GM12874 (cell line): ENCODE results near the gene ISCU.

Experiments used
- TF ChIP-seq, protein P1 (sequence below): IDR thresholded peaks from 2 replicates; pipeline ENCODE4 v1.5.1; 2011; ENCODE audit warnings: low read depth, mild to moderate bottlenecking, control low read depth, low read length, moderate library complexity; ENCODE audit not compliant: insufficient read depth

Gene ISCU

DNA sequence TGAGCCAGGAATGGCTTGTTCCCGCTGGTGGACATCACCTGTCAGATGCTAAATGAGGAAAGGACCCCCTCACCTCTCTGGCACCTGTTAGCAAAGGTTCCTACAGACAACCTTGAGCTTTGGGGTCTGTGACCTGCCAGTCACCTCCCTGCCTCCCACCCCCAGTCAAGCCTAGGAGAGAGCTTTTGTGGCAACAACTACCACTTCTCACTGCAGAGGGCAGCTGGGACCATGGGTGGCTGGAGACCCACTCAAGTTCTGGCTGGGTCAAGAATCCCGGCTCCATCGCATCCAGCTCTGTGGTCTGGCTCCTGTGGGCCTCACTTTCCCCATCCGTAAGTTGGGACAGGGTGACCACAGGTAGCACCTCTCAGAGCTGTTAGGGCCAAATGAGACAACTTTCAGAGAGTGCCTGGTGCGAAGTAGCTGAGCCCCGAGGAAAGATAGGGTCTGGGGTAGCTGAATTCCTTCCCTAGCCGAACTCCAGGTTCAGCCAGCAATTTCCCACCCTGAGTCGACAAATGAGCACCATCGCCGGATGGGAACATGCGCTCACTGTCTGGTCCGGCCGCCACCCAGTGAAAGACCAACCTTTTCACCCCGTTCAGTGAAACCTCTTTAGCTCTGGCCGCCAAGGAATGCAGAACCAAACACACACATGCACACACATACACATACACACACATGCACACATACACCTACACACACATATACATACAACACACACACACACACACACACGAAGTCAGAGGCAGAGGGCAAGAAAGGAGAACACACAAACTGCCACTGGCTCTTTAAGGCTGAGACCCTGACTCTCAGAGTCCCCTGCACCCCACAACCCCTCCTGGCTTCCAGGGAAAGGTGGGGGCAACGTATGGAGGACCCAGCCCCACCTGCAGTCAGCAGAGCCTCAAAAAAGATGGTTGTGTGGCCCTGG lies 33.6 kb downstream of the ISCU start:
- TF ChIP-seq, protein P1, sequence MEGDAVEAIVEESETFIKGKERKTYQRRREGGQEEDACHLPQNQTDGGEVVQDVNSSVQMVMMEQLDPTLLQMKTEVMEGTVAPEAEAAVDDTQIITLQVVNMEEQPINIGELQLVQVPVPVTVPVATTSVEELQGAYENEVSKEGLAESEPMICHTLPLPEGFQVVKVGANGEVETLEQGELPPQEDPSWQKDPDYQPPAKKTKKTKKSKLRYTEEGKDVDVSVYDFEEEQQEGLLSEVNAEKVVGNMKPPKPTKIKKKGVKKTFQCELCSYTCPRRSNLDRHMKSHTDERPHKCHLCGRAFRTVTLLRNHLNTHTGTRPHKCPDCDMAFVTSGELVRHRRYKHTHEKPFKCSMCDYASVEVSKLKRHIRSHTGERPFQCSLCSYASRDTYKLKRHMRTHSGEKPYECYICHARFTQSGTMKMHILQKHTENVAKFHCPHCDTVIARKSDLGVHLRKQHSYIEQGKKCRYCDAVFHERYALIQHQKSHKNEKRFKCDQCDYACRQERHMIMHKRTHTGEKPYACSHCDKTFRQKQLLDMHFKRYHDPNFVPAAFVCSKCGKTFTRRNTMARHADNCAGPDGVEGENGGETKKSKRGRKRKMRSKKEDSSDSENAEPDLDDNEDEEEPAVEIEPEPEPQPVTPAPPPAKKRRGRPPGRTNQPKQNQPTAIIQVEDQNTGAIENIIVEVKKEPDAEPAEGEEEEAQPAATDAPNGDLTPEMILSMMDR = no peak

- TF ChIP-seq, protein P1 = no peak
Observed at GRCh38 chr12:108596854-108597558, 34.6 kb downstream of the ISCU start.

- TF ChIP-seq, protein P1 = no peak
Observed at GRCh38 chr12:108597559-108598471, 35.4 kb downstream of the ISCU start, which contains the start of gene TMEM119. Gene TMEM119 (minus strand): TSS chr12:108598084. CDS start chr12:108592383, 5,701 bp downstream.

- TF ChIP-seq, protein P1 = no peak
Observed at GRCh38 chr12:108598553-108599250, 36.3 kb downstream of the ISCU start.

- TF ChIP-seq, protein P1 = no peak
Observed at GRCh38 chr12:108599541-108599940, 37.1 kb downstream of the ISCU start.

DNA sequence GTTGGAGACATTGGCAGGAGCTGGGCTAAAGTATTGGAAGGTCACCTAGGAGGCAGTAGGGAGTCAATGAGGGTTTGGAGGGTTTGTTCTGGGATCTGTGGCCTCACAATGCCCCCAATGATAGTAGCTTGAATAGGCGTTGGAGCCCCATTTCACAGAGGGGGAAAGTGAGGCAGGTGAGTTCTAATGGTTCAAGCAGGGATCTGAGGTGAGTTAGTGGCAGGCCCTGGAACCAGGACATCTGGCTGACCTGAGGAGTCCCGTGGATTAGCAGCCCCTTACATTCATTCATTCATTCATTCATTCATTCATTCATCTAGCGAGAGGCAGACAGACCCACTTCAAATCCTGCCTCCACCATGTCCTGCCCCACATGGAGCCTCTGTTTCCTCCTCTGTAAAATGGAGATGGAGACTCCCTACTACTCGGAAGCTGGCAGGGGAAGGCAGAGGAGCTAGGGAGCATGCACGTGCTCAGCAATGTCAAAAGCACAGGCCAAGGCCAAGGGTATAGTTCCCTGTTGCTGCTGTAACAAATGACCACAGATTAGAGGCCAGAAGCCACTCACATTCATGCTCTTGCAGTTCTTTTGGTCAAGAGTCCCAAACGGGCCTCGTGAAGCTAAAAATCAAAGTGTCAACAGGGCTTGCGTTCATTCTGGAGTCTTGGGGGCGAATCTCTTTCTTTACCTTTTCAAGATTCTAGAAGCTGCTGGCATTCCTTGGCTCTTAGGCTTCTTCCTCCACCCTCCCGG lies 37.7 kb downstream of the ISCU start:
- TF ChIP-seq, protein P1 = no peak
